GM12878 (cell line): ENCODE measurements around the gene MSANTD3. TPM values are rescaled to one million over a fixed set of nuclear protein-coding genes. Genes with fewer than 3 reads are reported as not detected.
"Not testable (repeated sequence)": the region's sequence is repeated elsewhere in the genome, so short reads cannot be mapped to it uniquely, and the experiment has no call there.

Experiments
- ATAC-seq: fragments of 200-7000 bp; cut with Tn5 transposase; 3 replicates; pipeline ENCODE4 v1.9.1; 2020; ENCODE audit warnings: mild to moderate bottlenecking, moderate library complexity
- BruUV-seq: library from RNA; stranded (reverse); fragments of 400-500 nt; replicated peaks from 2 replicates; lab custom pipeline; 2021; lab: Mats Ljungman, UMichigan
- CTCF ChIA-PET: fragments of 300-600 bp; sonication (Branson Sonifier 250); formaldehyde crosslinking; extraction: SDS; loops from one replicate; lab custom pipeline; 2021; ENCODE audit warnings: inconsistent platforms; lab: Yijun Ruan, JAX
- POLR2A ChIA-PET: fragments of 350-600 bp; formaldehyde crosslinking; extraction: SDS; loops from one replicate; lab custom pipeline; 2021; ENCODE audit warnings: inconsistent platforms; lab: Charles Lee
- RAD21 ChIA-PET: fragments of 300-600 bp; sonication (Branson Sonifier 250); formaldehyde crosslinking; loops from one replicate; lab custom pipeline; 2023; ENCODE audit warnings: antibody characterized with exemption; ENCODE audit not compliant: unreplicated experiment; lab: Charles Lee
- SMC1A ChIA-PET: fragments of 300-600 bp; sonication (Branson Sonifier 250); formaldehyde crosslinking; loops from one replicate; lab custom pipeline; 2023; ENCODE audit not compliant: unreplicated experiment, uncharacterized antibody; lab: Charles Lee
- DNase-seq: peaks from one replicate; pipeline ENCODE4 v3.0.0-alpha.2; 2011; ENCODE audit warnings: low read depth, low spot score
- FAIRE-seq: peaks from 3 replicates; lab custom pipeline; 2011; peaks lifted over from hg19 to GRCh38; lab: Jason Lieb, UNC
- H2AFZ ChIP-seq: 2 replicates; pipeline ENCODE4 v1.6.0; 2011; ENCODE audit warnings: low read depth, low read length, control low read depth; ENCODE audit not compliant: control insufficient read depth
- H3K27ac ChIP-seq: 2 replicates; pipeline ENCODE4 v1.5.1; 2011; ENCODE audit warnings: control low read depth; ENCODE audit not compliant: control insufficient read depth, insufficient read depth
- H3K27me3 ChIP-seq, 2 experiments: replicated peaks in 1 of 2; 2 replicates each; pipeline versions ENCODE4 v1.6.0 to v1.6.1; 2011; ENCODE audit warnings: low read length in 1 of 2; ENCODE audit not compliant: control insufficient read depth in 2 of 2, insufficient read depth in 2 of 2
- H3K36me3 ChIP-seq, 2 experiments: 2 replicates each; pipeline ENCODE4 v1.5.1; 2011; ENCODE audit warnings: low read length in 1 of 2; ENCODE audit not compliant: control insufficient read depth in 2 of 2, insufficient read depth in 2 of 2
- H3K4me1 ChIP-seq: 2 replicates; pipeline ENCODE4 v1.6.1; 2011; ENCODE audit warnings: mild to moderate bottlenecking, low read length, moderate library complexity, mixed read lengths; ENCODE audit not compliant: control insufficient read depth, insufficient read depth
- H3K4me2 ChIP-seq: 2 replicates; pipeline ENCODE4 v1.6.0; 2011; ENCODE audit warnings: control low read depth; ENCODE audit not compliant: control insufficient read depth, insufficient read depth
- H3K4me3 ChIP-seq: fragments of 200-600 bp; sonication (generic); 2 replicates; pipeline ENCODE4 v1.5.1; 2016
- H3K79me2 ChIP-seq: 2 replicates; pipeline ENCODE4 v1.6.0; 2011; ENCODE audit warnings: low read length; ENCODE audit not compliant: control insufficient read depth, insufficient read depth
- H3K9ac ChIP-seq: 2 replicates; pipeline ENCODE4 v1.8.0; 2011; ENCODE audit warnings: low read length, control low read depth, mixed read lengths; ENCODE audit not compliant: control insufficient read depth, insufficient read depth
- H3K9me3 ChIP-seq: replicated peaks from 3 replicates; pipeline ENCODE4 v1.5.1; 2011; ENCODE audit warnings: mild to moderate bottlenecking, low read length; ENCODE audit not compliant: control insufficient read depth, insufficient read depth
- H4K20me1 ChIP-seq: 2 replicates; pipeline ENCODE4 v1.6.0; 2011; ENCODE audit not compliant: control insufficient read depth, insufficient read depth
- CEBPB ChIP-seq, 2 experiments: fragments of 150-350 bp in 1 of 2; IDR thresholded peaks; 2 replicates each; pipeline ENCODE4 v1.6.1; 2012 to 2014; ENCODE audit warnings: low read depth in 2 of 2, low read length in 2 of 2, borderline replicate concordance in 1 of 2, inconsistent platforms in 1 of 2
- IRF4 ChIP-seq: IDR thresholded peaks from 2 replicates; pipeline ENCODE4 v1.6.1; 2011; ENCODE audit warnings: low read depth, low read length
- KAT2A ChIP-seq: conservative IDR thresholded peaks from 2 replicates; pipeline ENCODE4 v1.6.1; 2011; ENCODE audit warnings: low read depth, low read length; ENCODE audit not compliant: control insufficient read depth
- WGBS: methylation state at CpG from one replicate; pipeline ENCODE4 v1.1.6; 2016; ENCODE audit warnings: low lambda C conversion rate; ENCODE audit not compliant: insufficient replicate concordance, insufficient coverage; ENCODE audit errors: missing lambda C conversion rate; 5-methylcytosine and 5-hydroxymethylcytosine counted together
- in situ Hi-C: fragments of 300-500 bp; cut with MboI; formaldehyde crosslinking; loops from 9 replicates; pipeline ENCODE4 v1.14.3; 2018; ENCODE audit warnings: mixed read lengths
- intact Hi-C: fragments of 100-400 bp; cut with micrococcal nuclease; formaldehyde crosslinking; loops from one replicate; pipeline ENCODE4 v1.14.2; 2022; ENCODE audit not compliant: unreplicated experiment
- polyA plus RNA-seq, 11 experiments: library from polyadenylated mRNA; depleted of rRNA in 4 of 11; unstranded in 6 of 11; stranded (reverse) in 5 of 11; fragments of >200 nt; fragmentation: Nextera tagmentation in 4 of 11; fragmentation: Illumina TruSeq in 1 of 11; extraction: Ambion mirVana in 4 of 11; extraction: Trizol in 1 of 11; gene quantifications; 1 replicate in 1 of 11; 2 replicates in 10 of 11; pipeline versions ENCODE4 v1.2.1 to v1.2.3, GENCODE V29; 2011 to 2016; ENCODE audit warnings: inconsistent platforms in 2 of 11, missing spikeins in 2 of 11, low read depth in 1 of 11
- total RNA-seq, 4 experiments: library from RNA; depleted of rRNA in 3 of 4; stranded (reverse); fragments of >200 nt in 3 of 4; fragmentation: Illumina TruSeq in 1 of 4; extraction: Trizol in 1 of 4; gene quantifications; 2 replicates each; pipeline versions ENCODE4 v1.2.1 to v1.2.3, GENCODE V29; 2013 to 2021

Gene MSANTD3
- total and polyA plus RNA-seq, 10 of the 15 experiments (the other 5 are each of a cell fraction or from before 2014, with no cell fraction given), result 5.8 to 21.2 (median 14.7) TPM

GRCh38 chr9:100440071-100440470 is 13.1 kb downstream of the MSANTD3 start:
- Histone ChIP-seq H4K20me1 (no peaks in the 10 kb centered on the region), H2AFZ (no peak overlapping the region), H3K4me1 (no peaks in the 10 kb centered on the region), H3K27ac (no peak overlapping the region), H3K9me3 (no peaks in the 10 kb centered on the region), H3K4me2 (no peak overlapping the region), H3K36me3 (no peaks in the 10 kb centered on the region), H3K79me2 (no peaks in the 10 kb centered on the region), H3K9ac (no peak overlapping the region), H3K4me3 (no peak overlapping the region), H3K27me3 (no peaks in the 10 kb centered on the region)
- FAIRE-seq (no peak), DNase-seq (no peak), ATAC-seq (no peak)
- ChIA-PET POLR2A (interaction anchor here (0.7 kb wide), 2 partner anchors 79 to 1384 kb away, joined by 4 to 6 read pairs; no protein-coding TSS in a partner anchor), CTCF (interaction anchor here (1.2 kb wide), 1 partner anchor 11 kb away, joined by 3 read pairs; no protein-coding TSS in a partner anchor), SMC1A (no interaction called here), RAD21 (no interaction called here)
- BruUV-seq, result no TSS peak
- TF ChIP-seq IRF4 (no peak), KAT2A (no peak), CEBPB (IDR thresholded peaks at IDR 0.05; ENCODE audit: borderline replicate concordance in 1 of 2, low read depth in 2 of 2, low read length in 2 of 2) (no peak)
- intact Hi-C loops (no loop called here), in situ Hi-C loops (no loop called here)
- WGBS, result 97% methylated on average over 3 of the region's 3 CpGs

GRCh38 chr9:100440487-100440886 is 13.5 kb downstream of the MSANTD3 start:
- WGBS, result 85% methylated on average over 5 of the region's 5 CpGs
- BruUV-seq, in situ Hi-C loops, CTCF ChIA-PET, H3K27me3 ChIP-seq, H3K9ac ChIP-seq, FAIRE-seq, H2AFZ ChIP-seq, H3K27ac ChIP-seq, ATAC-seq, H3K79me2 ChIP-seq, RAD21 ChIA-PET, H3K9me3 ChIP-seq, intact Hi-C loops, DNase-seq, H3K4me2 ChIP-seq, H3K36me3 ChIP-seq, H3K4me3 ChIP-seq, H3K4me1 ChIP-seq, H4K20me1 ChIP-seq: not testable (repeated sequence)
- POLR2A ChIA-PET, result interaction anchor here (0.7 kb wide), 2 partner anchors 79 to 1385 kb away, joined by 4 to 6 read pairs; no protein-coding TSS in a partner anchor
- SMC1A ChIA-PET, result interaction anchor here (0.6 kb wide), 1 partner anchor 1666 kb away, joined by 3 read pairs; no protein-coding TSS in a partner anchor
